A549 (cell line): Measurements from ENCODE around the gene KRTAP10-9. TPM values are rescaled to one million over a fixed set of nuclear protein-coding genes. Genes with fewer than 3 reads are reported as not detected.

ENCODE experiments used
- ATAC-seq, 2 experiments: fragments of 200-7000 bp in 1 of 2; fragments of >200 bp in 1 of 2; cut with Nextera tagmentation in 1 of 2; cut with Tn5 transposase in 1 of 2; 3 replicates each; pipeline versions ENCODE4 v1.8.0 to v1.9.1; 2018 to 2020; ENCODE audit warnings: mild to moderate bottlenecking in 1 of 2, moderate library complexity in 1 of 2
- CTCF ChIA-PET: fragments of 300-600 bp; sonication (Branson Sonifier 250); formaldehyde crosslinking; extraction: SDS; loops from one replicate; lab custom pipeline; 2021; ENCODE audit warnings: antibody characterized with exemption, inconsistent platforms; lab: Yijun Ruan, JAX
- POLR2A ChIA-PET: fragments of 350-600 bp; formaldehyde crosslinking; extraction: SDS; loops from one replicate; lab custom pipeline; 2021; ENCODE audit warnings: antibody characterized with exemption, inconsistent platforms; lab: Yijun Ruan, JAX
- DNase-seq, 2 experiments: peaks; one replicate each; pipeline versions ENCODE4 v3.0.0 to v3.0.0-alpha.2; 2011 to 2016; ENCODE audit warnings: low read depth in 1 of 2, low spot score in 1 of 2
- FAIRE-seq: peaks from 2 replicates; lab custom pipeline; 2011; peaks lifted over from hg19 to GRCh38; lab: Jason Lieb, UNC
- H3K27ac ChIP-seq, 2 experiments: fragments of >200 bp; sonication (Bioruptor Twin); formaldehyde crosslinking; 3 replicates each; pipeline ENCODE4 v1.5.1; 2016 to 2017
- H3K4me1 ChIP-seq: fragments of >200 bp; sonication (Bioruptor Twin); formaldehyde crosslinking; 3 replicates; pipeline ENCODE4 v1.6.1; 2016
- H3K4me2 ChIP-seq: fragments of >200 bp; sonication (Bioruptor Twin); formaldehyde crosslinking; 3 replicates; pipeline ENCODE4 v1.6.1; 2016
- H3K4me3 ChIP-seq: fragments of >200 bp; sonication (Bioruptor Twin); formaldehyde crosslinking; 3 replicates; pipeline ENCODE4 v1.5.1; 2016
- H3K9me3 ChIP-seq: fragments of >200 bp; sonication (Bioruptor Twin); formaldehyde crosslinking; 3 replicates; pipeline ENCODE4 v1.6.1; 2016
- BCL3 ChIP-seq: fragments of >200 bp; sonication (Bioruptor Twin); formaldehyde crosslinking; IDR thresholded peaks from 3 replicates; pipeline ENCODE4 v1.6.1; 2016
- CBX8 ChIP-seq: fragments of 200-600 bp; sonication (generic); IDR thresholded peaks from 2 replicates; pipeline ENCODE4 v1.6.1; 2016
- CHD2 ChIP-seq: fragments of 150-350 bp; IDR thresholded peaks from 2 replicates; pipeline ENCODE4 v1.6.1; 2014; ENCODE audit warnings: low read length; ENCODE audit not compliant: partially characterized antibody
- ELK1 ChIP-seq: fragments of 150-350 bp; IDR thresholded peaks from 2 replicates; pipeline ENCODE4 v1.6.1; 2014; ENCODE audit warnings: low read depth, mild to moderate bottlenecking, low read length
- EP300 ChIP-seq, 2 experiments: fragments of >200 bp; sonication (Bioruptor Twin); formaldehyde crosslinking; IDR thresholded peaks; 2 replicates in 1 of 2; 3 replicates in 1 of 2; pipeline ENCODE4 v1.6.1; 2016 to 2017
- FOSL2 ChIP-seq, 2 experiments: fragments of 450-650 bp in 1 of 2; fragments of >200 bp in 1 of 2; sonication (Bioruptor Twin) in 1 of 2; formaldehyde crosslinking; IDR thresholded peaks; 2 replicates each; pipeline versions ENCODE4 v1.5.0 to v1.6.1; 2016 to 2020; ENCODE audit warnings: mild to moderate bottlenecking in 1 of 2, moderate library complexity in 1 of 2
- FOXS1 ChIP-seq: fragments of 250-450 bp; sonication (Bioruptor Pico); IDR thresholded peaks from 2 replicates; pipeline ENCODE4 v1.5.0; 2020; ENCODE audit warnings: mild to moderate bottlenecking, moderate library complexity
- HOXA7 ChIP-seq: fragments of 250-450 bp; sonication (Bioruptor Pico); IDR thresholded peaks from 2 replicates; pipeline ENCODE4 v1.5.0; 2020; ENCODE audit warnings: mild to moderate bottlenecking, moderate library complexity
- HOXB13 ChIP-seq: fragments of 250-450 bp; sonication (Bioruptor Pico); IDR thresholded peaks from 2 replicates; pipeline ENCODE4 v1.5.0; 2020; ENCODE audit warnings: low read depth, mild to moderate bottlenecking, moderate library complexity
- JUN ChIP-seq, 2 experiments: fragments of >200 bp; sonication (Bioruptor Twin); formaldehyde crosslinking; IDR thresholded peaks; 2 replicates in 1 of 2; 3 replicates in 1 of 2; pipeline ENCODE4 v1.6.1; 2016 to 2017
- MAX ChIP-seq: IDR thresholded peaks from 2 replicates; pipeline ENCODE4 v1.6.1; 2012
- MYC ChIP-seq: IDR thresholded peaks from 2 replicates; pipeline ENCODE4 v1.6.1; 2012; ENCODE audit warnings: mild to moderate bottlenecking, inconsistent platforms, low read length, improper control_type of control experiment, borderline replicate concordance
- NPAS2 ChIP-seq: fragments of 250-450 bp; sonication (Bioruptor Pico); IDR thresholded peaks from 2 replicates; pipeline ENCODE4 v1.8.0; 2022; ENCODE audit warnings: mild to moderate bottlenecking, moderate library complexity, borderline replicate concordance
- NR3C1 ChIP-seq: fragments of >200 bp; sonication (Bioruptor Twin); formaldehyde crosslinking; IDR thresholded peaks from 3 replicates; pipeline ENCODE4 v1.6.1; 2017
- PBX3 ChIP-seq: IDR thresholded peaks from 2 replicates; pipeline ENCODE4 v1.6.1; 2012
- POLR2A ChIP-seq: IDR thresholded peaks from 2 replicates; pipeline ENCODE4 v1.6.1; 2012; ENCODE audit warnings: mild to moderate bottlenecking, low read length
- POLR2AphosphoS2 ChIP-seq: conservative IDR thresholded peaks from 2 replicates; pipeline ENCODE4 v1.6.1; 2012; ENCODE audit warnings: low read length, improper control_type of control experiment, inconsistent platforms
- RCOR1 ChIP-seq: fragments of 150-350 bp; IDR thresholded peaks from 2 replicates; pipeline ENCODE4 v1.6.1; 2014; ENCODE audit warnings: antibody characterized with exemption, low read length, low read depth
- RFX5 ChIP-seq: fragments of 450-650 bp; IDR thresholded peaks from 2 replicates; pipeline ENCODE4 v1.7.1; 2014; ENCODE audit warnings: antibody characterized with exemption, mild to moderate bottlenecking, moderate library complexity
- TFCP2L1 ChIP-seq: fragments of 250-450 bp; sonication (Bioruptor Pico); IDR thresholded peaks from 2 replicates; pipeline ENCODE4 v1.5.0; 2021; ENCODE audit warnings: mild to moderate bottlenecking
- ZC3H11A ChIP-seq: fragments of 450-650 bp; IDR thresholded peaks from 2 replicates; pipeline ENCODE4 v1.6.1; 2014; ENCODE audit warnings: antibody characterized with exemption, mild to moderate bottlenecking
- ZFP36 ChIP-seq: fragments of 450-650 bp; IDR thresholded peaks from 2 replicates; pipeline ENCODE4 v1.6.1; 2014; ENCODE audit warnings: borderline replicate concordance; ENCODE audit not compliant: partially characterized antibody
- ZSCAN20 ChIP-seq: fragments of 250-450 bp; sonication (Bioruptor Pico); IDR thresholded peaks from 2 replicates; pipeline ENCODE4 v1.8.0; 2022; ENCODE audit warnings: mild to moderate bottlenecking, moderate library complexity
- WGBS: methylation state at CpG from one replicate; pipeline ENCODE4 v1.1.6; 2017; ENCODE audit errors: missing lambda C conversion rate; 5-methylcytosine and 5-hydroxymethylcytosine counted together
- polyA plus RNA-seq, 4 experiments: library from polyadenylated mRNA; depleted of rRNA in 3 of 4; stranded (reverse); fragments of >200 nt; fragmentation: RNase III in 1 of 4; extraction: RNeasy Plus Mini Kit Qiagen cat#74134 plus additional on column Dnase treatment in 1 of 4; gene quantifications; 2 replicates in 3 of 4; 3 replicates in 1 of 4; pipeline ENCODE4 v1.2.3, GENCODE V29; 2011 to 2017
- TF ChIP-seq, protein P1 (sequence below): fragments of 200-600 bp; sonication (generic); IDR thresholded peaks from 2 replicates; pipeline ENCODE4 v1.6.1; 2016; ENCODE audit warnings: antibody characterized with exemption, mild to moderate bottlenecking, moderate library complexity
- TF ChIP-seq, protein P2 (sequence below): fragments of >200 bp; sonication (Bioruptor Twin); formaldehyde crosslinking; IDR thresholded peaks from 3 replicates; pipeline ENCODE4 v1.5.1; 2016

The KRTAP10-9 gene
- polyA plus RNA-seq, 2 of the 4 experiments (the other 2 are of a cell fraction): not detected

DNA sequence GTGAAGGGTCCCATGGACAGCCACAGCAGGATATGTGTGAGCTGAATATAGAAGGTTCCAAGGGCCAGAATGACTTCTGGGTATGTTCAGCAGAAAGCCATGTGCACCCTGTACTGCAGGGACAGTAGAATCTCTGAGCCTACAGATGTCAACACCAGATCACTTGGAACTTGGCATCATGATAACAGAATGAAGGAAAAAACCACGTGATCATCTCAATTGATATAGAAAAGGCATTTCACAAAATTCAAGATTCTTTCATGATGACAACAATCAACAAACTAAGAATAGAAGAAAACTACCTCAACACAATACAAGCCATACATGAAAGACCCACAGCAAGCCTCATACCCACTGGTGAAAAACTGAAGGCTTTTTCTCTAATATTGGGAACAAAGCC is 40.7 kb downstream of the KRTAP10-9 start:
- Histone ChIP-seq H3K4me1 (no peaks in the 10 kb centered on the region), H3K9me3 (peaks cover 14% of the 10 kb centered on the region; the same call in 2 of the 3 replicates), H3K4me3 (no peak overlapping the region), H3K27ac (no peak overlapping the region), H3K4me2 (no peak overlapping the region)
- ChIA-PET POLR2A (no interaction called here), CTCF (interaction anchor here (1.5 kb wide), 1 partner anchor 16 kb away, joined by 3 read pairs; no protein-coding TSS in a partner anchor)
- DNase-seq (no peak), FAIRE-seq (no peak), ATAC-seq (no peak)
- 0% methylated on average over 1 of the region's 1 CpG for WGBS
- TF ChIP-seq ZSCAN20 (CRISPR knock-in tag) (no peak), TFCP2L1 (no peak), EP300 (IDR thresholded peaks at IDR 0.05) (no peak), ELK1 (no peak), RCOR1 (no peak), NR3C1 (no peak), ZFP36 (no peak), CBX8 (no peak), PBX3 (no peak), FOSL2 (IDR thresholded peaks at IDR 0.05) (no peak), FOSL2 (CRISPR knock-in tag; IDR thresholded peaks at IDR 0.05) (no peak), NPAS2 (CRISPR knock-in tag) (no peak), CHD2 (no peak), MYC (no peak), POLR2AphosphoS2 (no peak), HOXB13 (no peak), MAX (no peak), RFX5 (no peak), ZC3H11A (no peak)
- TF ChIP-seq, protein P1, sequence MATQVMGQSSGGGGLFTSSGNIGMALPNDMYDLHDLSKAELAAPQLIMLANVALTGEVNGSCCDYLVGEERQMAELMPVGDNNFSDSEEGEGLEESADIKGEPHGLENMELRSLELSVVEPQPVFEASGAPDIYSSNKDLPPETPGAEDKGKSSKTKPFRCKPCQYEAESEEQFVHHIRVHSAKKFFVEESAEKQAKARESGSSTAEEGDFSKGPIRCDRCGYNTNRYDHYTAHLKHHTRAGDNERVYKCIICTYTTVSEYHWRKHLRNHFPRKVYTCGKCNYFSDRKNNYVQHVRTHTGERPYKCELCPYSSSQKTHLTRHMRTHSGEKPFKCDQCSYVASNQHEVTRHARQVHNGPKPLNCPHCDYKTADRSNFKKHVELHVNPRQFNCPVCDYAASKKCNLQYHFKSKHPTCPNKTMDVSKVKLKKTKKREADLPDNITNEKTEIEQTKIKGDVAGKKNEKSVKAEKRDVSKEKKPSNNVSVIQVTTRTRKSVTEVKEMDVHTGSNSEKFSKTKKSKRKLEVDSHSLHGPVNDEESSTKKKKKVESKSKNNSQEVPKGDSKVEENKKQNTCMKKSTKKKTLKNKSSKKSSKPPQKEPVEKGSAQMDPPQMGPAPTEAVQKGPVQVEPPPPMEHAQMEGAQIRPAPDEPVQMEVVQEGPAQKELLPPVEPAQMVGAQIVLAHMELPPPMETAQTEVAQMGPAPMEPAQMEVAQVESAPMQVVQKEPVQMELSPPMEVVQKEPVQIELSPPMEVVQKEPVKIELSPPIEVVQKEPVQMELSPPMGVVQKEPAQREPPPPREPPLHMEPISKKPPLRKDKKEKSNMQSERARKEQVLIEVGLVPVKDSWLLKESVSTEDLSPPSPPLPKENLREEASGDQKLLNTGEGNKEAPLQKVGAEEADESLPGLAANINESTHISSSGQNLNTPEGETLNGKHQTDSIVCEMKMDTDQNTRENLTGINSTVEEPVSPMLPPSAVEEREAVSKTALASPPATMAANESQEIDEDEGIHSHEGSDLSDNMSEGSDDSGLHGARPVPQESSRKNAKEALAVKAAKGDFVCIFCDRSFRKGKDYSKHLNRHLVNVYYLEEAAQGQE: no peak
- TF ChIP-seq, all 56 proteins: peak for 0

DNA sequence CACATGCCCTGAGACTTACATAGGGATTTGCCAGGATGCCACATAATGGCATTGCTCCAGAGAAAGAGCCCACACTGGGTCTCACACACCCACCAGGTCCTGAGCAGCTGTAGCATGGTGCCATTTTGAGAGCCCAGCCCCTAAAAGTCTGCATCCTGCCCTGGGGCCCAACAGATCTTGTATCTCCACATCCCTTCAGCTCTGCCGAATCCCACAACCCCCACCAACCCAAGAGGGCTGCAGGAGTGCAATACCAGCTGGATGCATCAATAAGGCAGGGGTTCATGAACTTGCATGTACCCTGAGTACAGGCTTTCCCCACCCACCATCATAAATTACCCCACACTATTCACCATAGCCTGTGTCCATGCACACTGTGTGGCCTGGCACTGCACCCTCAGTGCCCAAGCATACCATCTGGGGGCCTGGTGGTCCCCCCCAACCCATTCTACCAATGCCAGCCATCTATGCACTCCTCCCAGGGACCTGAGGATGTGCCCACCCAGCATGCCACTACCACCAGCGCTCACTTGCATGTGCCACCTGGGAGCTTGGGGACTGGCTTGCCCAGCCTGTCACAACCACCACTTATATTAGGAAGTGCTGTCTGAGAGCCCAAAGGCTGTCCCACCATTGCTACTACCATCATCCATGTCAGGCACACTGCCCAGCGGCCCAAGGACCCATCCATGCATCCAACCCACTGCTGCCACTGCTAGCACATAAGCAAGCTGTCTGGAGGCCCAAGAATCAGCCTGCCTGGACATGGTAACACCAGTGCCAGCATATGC is 43.9 kb downstream of the KRTAP10-9 start:
- peaks cover 9% of the 10 kb centered on the region; the same call in 1 of the 3 replicates for H3K9me3 ChIP-seq
- DNase-seq (no peak), ATAC-seq (no peak), FAIRE-seq (no peak)
- ChIA-PET POLR2A (no interaction called here), CTCF (interaction anchor here (0.6 kb wide), 1 partner anchor 1469 kb away, joined by 3 read pairs; no protein-coding TSS in a partner anchor)
- no peak overlapping the region for H3K4me3 ChIP-seq
- no peak for TF ChIP-seq CBX8
- TF ChIP-seq ZFP36: no peak
- TF ChIP-seq PBX3: no peak
- TF ChIP-seq BCL3: no peak
- TF ChIP-seq, protein P2, sequence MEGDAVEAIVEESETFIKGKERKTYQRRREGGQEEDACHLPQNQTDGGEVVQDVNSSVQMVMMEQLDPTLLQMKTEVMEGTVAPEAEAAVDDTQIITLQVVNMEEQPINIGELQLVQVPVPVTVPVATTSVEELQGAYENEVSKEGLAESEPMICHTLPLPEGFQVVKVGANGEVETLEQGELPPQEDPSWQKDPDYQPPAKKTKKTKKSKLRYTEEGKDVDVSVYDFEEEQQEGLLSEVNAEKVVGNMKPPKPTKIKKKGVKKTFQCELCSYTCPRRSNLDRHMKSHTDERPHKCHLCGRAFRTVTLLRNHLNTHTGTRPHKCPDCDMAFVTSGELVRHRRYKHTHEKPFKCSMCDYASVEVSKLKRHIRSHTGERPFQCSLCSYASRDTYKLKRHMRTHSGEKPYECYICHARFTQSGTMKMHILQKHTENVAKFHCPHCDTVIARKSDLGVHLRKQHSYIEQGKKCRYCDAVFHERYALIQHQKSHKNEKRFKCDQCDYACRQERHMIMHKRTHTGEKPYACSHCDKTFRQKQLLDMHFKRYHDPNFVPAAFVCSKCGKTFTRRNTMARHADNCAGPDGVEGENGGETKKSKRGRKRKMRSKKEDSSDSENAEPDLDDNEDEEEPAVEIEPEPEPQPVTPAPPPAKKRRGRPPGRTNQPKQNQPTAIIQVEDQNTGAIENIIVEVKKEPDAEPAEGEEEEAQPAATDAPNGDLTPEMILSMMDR: no peak
- no peak for TF ChIP-seq JUN (IDR thresholded peaks at IDR 0.05)
- TF ChIP-seq NR3C1: no peak
- TF ChIP-seq NPAS2 (CRISPR knock-in tag): no peak
- TF ChIP-seq FOXS1 (CRISPR knock-in tag): no peak
- TF ChIP-seq EP300 (IDR thresholded peaks at IDR 0.05): no peak
- no peak for TF ChIP-seq POLR2A
- no peak for TF ChIP-seq HOXA7
- H3K27ac ChIP-seq: no peak overlapping the region
- no peaks in the 10 kb centered on the region for H3K4me1 ChIP-seq
- WGBS: 13% methylated on average over 3 of the region's 3 CpGs
- H3K4me2 ChIP-seq: no peak overlapping the region
